SIG-M5 (cell line): Measurements from ENCODE around the gene PSAT1.

ENCODE experiments used
- DNase-seq: peaks from one replicate; lab custom pipeline; 2025; lab: John Stamatoyannopoulos, UW

Gene PSAT1

GRCh38 chr9:78292716-78293497 is 4.0 kb upstream of the PSAT1 start:
- DNase-seq: no peak

- no peak for DNase-seq
Observed at GRCh38 chr9:78294290-78295176, 2.4 kb upstream of the PSAT1 start.

GRCh38 chr9:78295177-78295575 is 1.7 kb upstream of the PSAT1 start:
- DNase-seq: no peak

- DNase-seq: no peak
Observed at GRCh38 chr9:78295731-78296130, 1.2 kb upstream of the PSAT1 start.

- no peak for DNase-seq
Observed at GRCh38 chr9:78296201-78296892, 578 bp upstream of the PSAT1 start.

- no peak for DNase-seq
Observed at GRCh38 chr9:78297672-78297961, 692 bp downstream of the PSAT1 start.

GRCh38 chr9:78298046-78298765 is 1.3 kb downstream of the PSAT1 start:
- no peak for DNase-seq

- DNase-seq: no peak
Observed at GRCh38 chr9:78300209-78300608, 3.3 kb downstream of the PSAT1 start.

GRCh38 chr9:78301466-78301865 is 4.5 kb downstream of the PSAT1 start:
- DNase-seq: no peak

- DNase-seq: no peak
Observed at GRCh38 chr9:78303377-78304062, 6.6 kb downstream of the PSAT1 start.

GRCh38 chr9:78304357-78304756 is 7.4 kb downstream of the PSAT1 start:
- no peak for DNase-seq

GRCh38 chr9:78306222-78307076 is 9.5 kb downstream of the PSAT1 start:
- DNase-seq: no peak

- no peak for DNase-seq
Observed at GRCh38 chr9:78307360-78307759, 10.4 kb downstream of the PSAT1 start.

GRCh38 chr9:78309066-78309465 is 12.1 kb downstream of the PSAT1 start:
- no peak for DNase-seq

- no peak for DNase-seq
Observed at GRCh38 chr9:78311075-78311474, 14.2 kb downstream of the PSAT1 start.

GRCh38 chr9:78311886-78312524 is 15.1 kb downstream of the PSAT1 start:
- DNase-seq: no peak

- no peak for DNase-seq
Observed at GRCh38 chr9:78314550-78314949, 17.6 kb downstream of the PSAT1 start.

GRCh38 chr9:78314953-78315870 is 18.3 kb downstream of the PSAT1 start:
- DNase-seq: no peak
